A549 (cell line): ENCODE data around the gene SEC63. TPM values are rescaled to one million over a fixed set of nuclear protein-coding genes. Genes with fewer than 3 reads are reported as not detected.
"Not testable (repeated sequence)": the region's sequence is repeated elsewhere in the genome, so short reads cannot be mapped to it uniquely, and the experiment has no call there.

Source experiments
- ATAC-seq, 2 experiments: fragments of 200-7000 bp in 1 of 2; fragments of >200 bp in 1 of 2; cut with Nextera tagmentation in 1 of 2; cut with Tn5 transposase in 1 of 2; 3 replicates each; pipeline versions ENCODE4 v1.8.0 to v1.9.1; 2018 to 2020; ENCODE audit warnings: mild to moderate bottlenecking in 1 of 2, moderate library complexity in 1 of 2
- CTCF ChIA-PET: fragments of 300-600 bp; sonication (Branson Sonifier 250); formaldehyde crosslinking; extraction: SDS; loops from one replicate; lab custom pipeline; 2021; ENCODE audit warnings: antibody characterized with exemption, inconsistent platforms; lab: Yijun Ruan, JAX
- POLR2A ChIA-PET: fragments of 350-600 bp; formaldehyde crosslinking; extraction: SDS; loops from one replicate; lab custom pipeline; 2021; ENCODE audit warnings: antibody characterized with exemption, inconsistent platforms; lab: Yijun Ruan, JAX
- DNase-seq, 2 experiments: peaks; one replicate each; pipeline versions ENCODE4 v3.0.0 to v3.0.0-alpha.2; 2011 to 2016; ENCODE audit warnings: low read depth in 1 of 2, low spot score in 1 of 2
- FAIRE-seq: peaks from 2 replicates; lab custom pipeline; 2011; peaks lifted over from hg19 to GRCh38; lab: Jason Lieb, UNC
- H3K27ac ChIP-seq, 2 experiments: fragments of >200 bp; sonication (Bioruptor Twin); formaldehyde crosslinking; 3 replicates each; pipeline ENCODE4 v1.5.1; 2016 to 2017
- H3K4me1 ChIP-seq: fragments of >200 bp; sonication (Bioruptor Twin); formaldehyde crosslinking; 3 replicates; pipeline ENCODE4 v1.6.1; 2016
- H3K4me2 ChIP-seq: fragments of >200 bp; sonication (Bioruptor Twin); formaldehyde crosslinking; 3 replicates; pipeline ENCODE4 v1.6.1; 2016
- H3K4me3 ChIP-seq: fragments of >200 bp; sonication (Bioruptor Twin); formaldehyde crosslinking; 3 replicates; pipeline ENCODE4 v1.5.1; 2016
- H3K9me3 ChIP-seq: fragments of >200 bp; sonication (Bioruptor Twin); formaldehyde crosslinking; 3 replicates; pipeline ENCODE4 v1.6.1; 2016
- BCL3 ChIP-seq: fragments of >200 bp; sonication (Bioruptor Twin); formaldehyde crosslinking; IDR thresholded peaks from 3 replicates; pipeline ENCODE4 v1.6.1; 2016
- CBX8 ChIP-seq: fragments of 200-600 bp; sonication (generic); IDR thresholded peaks from 2 replicates; pipeline ENCODE4 v1.6.1; 2016
- E2F6 ChIP-seq: IDR thresholded peaks from 2 replicates; pipeline ENCODE4 v1.6.1; 2012; ENCODE audit warnings: low read depth, borderline replicate concordance
- EHF ChIP-seq: fragments of 250-450 bp; sonication (Bioruptor Pico); IDR thresholded peaks from 2 replicates; pipeline ENCODE4 v1.5.0; 2020; ENCODE audit warnings: mild to moderate bottlenecking
- ESRRA ChIP-seq: fragments of 150-350 bp; IDR thresholded peaks from 2 replicates; pipeline ENCODE4 v1.6.1; 2014; ENCODE audit warnings: mild to moderate bottlenecking, low read length, borderline replicate concordance
- GATA3 ChIP-seq: IDR thresholded peaks from 2 replicates; pipeline ENCODE4 v1.6.1; 2012; ENCODE audit warnings: borderline replicate concordance
- HMGXB4 ChIP-seq: fragments of 250-450 bp; sonication (Bioruptor Pico); IDR thresholded peaks from 2 replicates; pipeline ENCODE4 v1.5.0; 2021; ENCODE audit warnings: mild to moderate bottlenecking, moderate library complexity, borderline replicate concordance
- HOXA7 ChIP-seq: fragments of 250-450 bp; sonication (Bioruptor Pico); IDR thresholded peaks from 2 replicates; pipeline ENCODE4 v1.5.0; 2020; ENCODE audit warnings: mild to moderate bottlenecking, moderate library complexity
- HOXB13 ChIP-seq: fragments of 250-450 bp; sonication (Bioruptor Pico); IDR thresholded peaks from 2 replicates; pipeline ENCODE4 v1.5.0; 2020; ENCODE audit warnings: low read depth, mild to moderate bottlenecking, moderate library complexity
- KDM5A ChIP-seq: fragments of 200-600 bp; sonication (generic); IDR thresholded peaks from 2 replicates; pipeline ENCODE4 v1.6.1; 2016; ENCODE audit warnings: antibody characterized with exemption, mild to moderate bottlenecking
- MYC ChIP-seq: IDR thresholded peaks from 2 replicates; pipeline ENCODE4 v1.6.1; 2012; ENCODE audit warnings: mild to moderate bottlenecking, inconsistent platforms, low read length, improper control_type of control experiment, borderline replicate concordance
- POLR2AphosphoS2 ChIP-seq: conservative IDR thresholded peaks from 2 replicates; pipeline ENCODE4 v1.6.1; 2012; ENCODE audit warnings: low read length, improper control_type of control experiment, inconsistent platforms
- RCOR1 ChIP-seq: fragments of 150-350 bp; IDR thresholded peaks from 2 replicates; pipeline ENCODE4 v1.6.1; 2014; ENCODE audit warnings: antibody characterized with exemption, low read length, low read depth
- RNF2 ChIP-seq: fragments of 200-600 bp; sonication (generic); IDR thresholded peaks from 2 replicates; pipeline ENCODE4 v1.6.1; 2016; ENCODE audit warnings: low read depth, mild to moderate bottlenecking, antibody characterized with exemption, moderate library complexity, borderline replicate concordance
- TFCP2L1 ChIP-seq: fragments of 250-450 bp; sonication (Bioruptor Pico); IDR thresholded peaks from 2 replicates; pipeline ENCODE4 v1.5.0; 2021; ENCODE audit warnings: mild to moderate bottlenecking
- WGBS: methylation state at CpG from one replicate; pipeline ENCODE4 v1.1.6; 2017; ENCODE audit errors: missing lambda C conversion rate; 5-methylcytosine and 5-hydroxymethylcytosine counted together
- polyA plus RNA-seq, 4 experiments: library from polyadenylated mRNA; depleted of rRNA in 3 of 4; stranded (reverse); fragments of >200 nt; fragmentation: RNase III in 1 of 4; extraction: RNeasy Plus Mini Kit Qiagen cat#74134 plus additional on column Dnase treatment in 1 of 4; gene quantifications; 2 replicates in 3 of 4; 3 replicates in 1 of 4; pipeline ENCODE4 v1.2.3, GENCODE V29; 2011 to 2017

The SEC63 gene
- polyA plus RNA-seq, 2 of the 4 experiments (the other 2 are of a cell fraction), result 23.0 to 69.3 TPM

DNA sequence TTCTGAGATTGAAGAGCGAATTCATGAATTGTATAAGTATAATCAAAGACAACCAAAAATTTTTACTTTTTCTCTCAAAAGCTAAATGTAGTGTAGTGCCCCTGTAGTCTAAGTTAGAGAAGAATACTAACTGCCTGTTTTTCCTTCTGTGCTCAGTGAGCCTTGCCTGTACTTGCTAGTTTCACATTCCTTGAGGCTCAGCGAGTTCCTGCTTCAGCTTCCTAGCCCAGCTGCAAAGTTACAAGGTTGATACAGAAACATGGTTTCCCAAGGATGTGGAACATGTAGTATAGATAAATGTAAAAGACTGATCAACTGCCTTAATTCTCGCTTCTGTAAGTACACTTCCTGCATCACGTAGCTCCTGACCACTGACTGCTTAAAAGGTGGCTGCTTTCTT lies 33.1 kb upstream of the SEC63 start:
- Histone ChIP-seq H3K4me2 (no peak overlapping the region), H3K4me1 (no peaks in the 10 kb centered on the region), H3K4me3 (no peak overlapping the region), H3K9me3 (no peaks in the 10 kb centered on the region), H3K27ac (no peak overlapping the region)
- POLR2A ChIA-PET, result no interaction called here
- no peak for DNase-seq
- WGBS, result 82% methylated on average over 4 of the region's 4 CpGs
- no peak for TF ChIP-seq TFCP2L1
- no peak for TF ChIP-seq EHF (CRISPR knock-in tag)
- TF ChIP-seq POLR2AphosphoS2, result no peak
- TF ChIP-seq HOXA7 (CRISPR knock-in tag), result no peak
- no peak for TF ChIP-seq CBX8
- TF ChIP-seq ESRRA, result no peak
- no peak for TF ChIP-seq E2F6
- TF ChIP-seq, all 56 proteins: peak for 0
- FAIRE-seq, result no peak
- ATAC-seq, result no peak
- CTCF ChIA-PET, result interaction anchor here (1.5 to 4.8 kb wide), 2 partner anchors 8 to 10 kb away, joined by 3 to 28 read pairs; no protein-coding TSS in a partner anchor

- H3K4me1 ChIP-seq, H3K27ac ChIP-seq, H3K9me3 ChIP-seq, FAIRE-seq, ATAC-seq, DNase-seq, POLR2A ChIA-PET, H3K4me3 ChIP-seq, H3K4me2 ChIP-seq: not testable (repeated sequence)
- 82% methylated on average over 8 of the region's 8 CpGs for WGBS
- CTCF ChIA-PET, result interaction anchor here (1.4 to 4.8 kb wide), 3 partner anchors 8 to 59 kb away, joined by 3 to 28 read pairs (median 4); no protein-coding TSS in a partner anchor
These were observed 32.6 kb upstream of the SEC63 start for GRCh38 chr6:107990587-107990986.

DNA sequence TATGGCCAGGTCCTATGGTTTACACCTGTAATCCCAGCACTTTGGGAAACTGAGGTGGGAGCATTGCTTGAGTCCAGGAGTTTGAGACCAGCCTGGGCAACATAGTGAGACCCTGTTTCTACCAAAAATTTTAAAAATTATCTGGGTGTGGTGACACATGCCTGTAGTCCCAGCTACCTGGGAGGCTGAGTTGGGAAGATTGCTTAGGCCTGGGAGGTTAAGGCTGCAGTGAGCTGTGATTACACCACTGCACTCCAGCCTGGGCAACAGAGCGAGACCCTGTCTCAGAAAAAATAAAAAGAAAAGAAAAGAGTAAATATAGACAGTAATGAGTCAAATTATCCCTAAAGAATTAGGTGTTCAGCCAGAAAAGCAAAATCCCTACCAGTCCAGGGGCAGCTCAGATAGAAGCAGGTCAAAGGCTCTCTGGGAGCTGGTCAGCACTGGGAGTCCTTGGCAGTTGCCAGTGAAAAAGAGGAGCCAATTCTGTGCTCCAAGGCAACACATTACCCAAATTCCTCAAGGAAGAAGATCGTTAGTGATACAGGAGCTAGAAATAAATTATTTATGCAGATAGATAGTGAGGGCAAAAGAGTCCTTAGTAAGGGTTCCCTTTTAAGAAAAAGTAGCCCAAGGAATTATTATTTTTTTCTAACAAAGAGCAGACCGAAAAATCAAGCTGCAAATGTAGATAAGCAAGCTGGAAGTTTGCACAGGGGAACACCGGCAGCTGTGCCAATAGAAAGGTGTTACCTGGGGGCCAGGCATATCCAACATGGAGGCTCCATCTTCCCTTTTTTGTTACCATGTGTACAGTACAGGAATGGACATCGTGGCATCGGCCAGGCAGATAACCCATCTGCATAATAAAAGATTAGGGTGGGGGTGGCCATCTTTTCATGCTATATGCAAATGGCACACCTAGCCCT lies 31.4 kb upstream of the SEC63 start:
- H3K9me3 ChIP-seq, result no peaks in the 10 kb centered on the region
- H3K27ac ChIP-seq, result no peak overlapping the region
- DNase-seq, result no peak
- no peaks in the 10 kb centered on the region for H3K4me1 ChIP-seq
- H3K4me3 ChIP-seq, result no peak overlapping the region
- no peak for ATAC-seq
- WGBS, result 52% methylated on average over 6 of the region's 6 CpGs
- no peak overlapping the region for H3K4me2 ChIP-seq
- no peak for FAIRE-seq
- ChIA-PET CTCF (interaction anchor here (0.6 to 4.8 kb wide), 4 partner anchors 9 to 336 kb away, joined by 3 to 28 read pairs (median 4); no protein-coding TSS in a partner anchor), POLR2A (no interaction called here)
- TF ChIP-seq TFCP2L1, result no peak
- TF ChIP-seq BCL3, result no peak
- TF ChIP-seq, all 56 proteins: peak for 0

DNA sequence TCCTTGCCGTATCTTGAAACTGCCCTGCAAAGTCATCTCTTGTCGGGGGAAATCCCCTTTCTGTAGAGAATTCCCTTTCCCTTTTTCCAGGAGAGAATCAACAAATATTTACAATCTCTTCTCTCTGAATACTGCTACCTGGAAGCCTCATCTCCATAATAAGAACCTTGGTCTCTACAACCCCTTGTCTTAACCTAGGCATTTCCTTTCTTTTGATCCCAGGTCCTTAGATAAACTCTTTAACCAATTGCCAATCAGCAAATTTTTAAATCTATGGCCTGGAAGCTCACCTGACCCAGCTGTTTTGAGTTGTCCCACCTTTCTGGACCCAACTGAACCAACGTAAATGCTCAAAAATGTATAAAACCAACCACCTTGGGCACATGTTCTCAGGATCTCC lies 30.6 kb upstream of the SEC63 start:
- no peak for ATAC-seq
- POLR2A ChIA-PET, result no interaction called here
- H3K4me3 ChIP-seq, result no peak overlapping the region
- WGBS, result 79% methylated on average over 3 of the region's 3 CpGs
- CTCF ChIA-PET, result interaction anchor here (4.8 kb wide), 1 partner anchor 8 kb away, joined by 28 read pairs; no protein-coding TSS in a partner anchor
- no peak overlapping the region for H3K27ac ChIP-seq
- H3K4me2 ChIP-seq, result no peak overlapping the region
- H3K9me3 ChIP-seq, result no peaks in the 10 kb centered on the region
- TF ChIP-seq HOXB13 (CRISPR knock-in tag) (no peak), KDM5A (no peak), GATA3 (no peak), ESRRA (no peak), MYC (no peak), RCOR1 (no peak), HMGXB4 (CRISPR knock-in tag) (no peak), RNF2 (no peak)
- H3K4me1 ChIP-seq, result no peaks in the 10 kb centered on the region
- no peak for DNase-seq
- no peak for FAIRE-seq
